GM23338 (cell line): ENCODE measurements around the gene AMBRA1.

Experiments used
- CREB1 ChIP-seq: fragments of 250-450 bp; sonication (Bioruptor Pico); IDR thresholded peaks from 2 replicates; pipeline ENCODE4 v1.5.0; 2020; ENCODE audit warnings: low read depth, mild to moderate bottlenecking, moderate library complexity
- CTCF ChIP-seq, 2 experiments: fragments of 200-600 bp in 1 of 2; sonication (generic) in 1 of 2; conservative IDR thresholded peaks; 2 replicates each; pipeline versions ENCODE4 v1.5.1 to v1.6.1; 2016 to 2017; ENCODE audit warnings: antibody characterized with exemption in 2 of 2, low read depth in 2 of 2, mild to moderate bottlenecking in 2 of 2, moderate library complexity in 1 of 2
- EZH2 ChIP-seq: fragments of 200-600 bp; sonication (generic); IDR thresholded peaks from one replicate; pipeline ENCODE4 v1.8.0; 2017; ENCODE audit warnings: antibody characterized with exemption, mild to moderate bottlenecking, low read depth; ENCODE audit not compliant: unreplicated experiment
- NANOG ChIP-seq: IDR thresholded peaks from 2 replicates; pipeline ENCODE4 v1.6.1; 2016; ENCODE audit warnings: antibody characterized with exemption, borderline replicate concordance
- POLR2AphosphoS5 ChIP-seq: IDR thresholded peaks from 2 replicates; pipeline ENCODE4 v1.6.1; 2016; ENCODE audit warnings: antibody characterized with exemption, low read depth
- ZNF114 ChIP-seq: fragments of 250-450 bp; sonication (Bioruptor Pico); IDR thresholded peaks from 2 replicates; pipeline ENCODE4 v1.5.0; 2020; ENCODE audit warnings: mild to moderate bottlenecking, moderate library complexity

- no peak for TF ChIP-seq CTCF (conservative IDR thresholded peaks at IDR 0.05; ENCODE audit: low read depth in 2 of 2)
- TF ChIP-seq POLR2AphosphoS5: no peak
- no peak for TF ChIP-seq EZH2
- no peak for TF ChIP-seq ZNF114 (CRISPR knock-in tag)
- no peak for TF ChIP-seq CREB1
- TF ChIP-seq NANOG: no peak; the same call in 1 of the 2 replicates
These were observed 166.5 kb downstream of the AMBRA1 start for GRCh38 chr11:46427364-46427763.
